PC-9 (cell line): ENCODE measurements around the gene ZNF423.

Source experiments
- EZH2 ChIP-seq: fragments of 200-600 bp; sonication (generic); IDR thresholded peaks from 2 replicates; pipeline ENCODE4 v1.8.0; 2017; ENCODE audit warnings: antibody characterized with exemption, low read depth
- TF ChIP-seq, protein P1 (sequence below): fragments of 200-600 bp; sonication (generic); conservative IDR thresholded peaks from 2 replicates; pipeline ENCODE4 v1.6.1; 2017; ENCODE audit warnings: mixed run types, antibody characterized with exemption, mild to moderate bottlenecking, moderate library complexity

DNA sequence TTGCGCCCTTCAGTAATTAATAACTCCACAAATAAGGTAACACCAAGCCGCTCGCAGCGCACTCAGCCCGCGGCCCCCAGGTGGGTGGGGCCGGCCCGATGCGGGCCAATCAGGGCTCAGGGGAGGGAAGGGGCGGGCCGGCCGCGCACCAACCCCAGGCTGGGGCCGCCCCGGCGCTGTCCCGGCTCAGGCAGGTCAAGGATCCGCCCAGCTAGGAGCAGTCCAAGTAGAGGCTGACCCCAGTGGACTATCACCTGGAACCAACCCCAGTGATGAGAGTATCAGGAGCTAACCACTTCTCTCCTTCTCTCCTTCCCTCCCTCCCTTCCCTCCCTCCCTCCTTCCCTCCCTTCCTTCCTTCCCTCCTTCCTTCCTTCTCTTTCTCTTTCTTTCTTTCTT, 371.5 kb downstream of the ZNF423 start:
- no peak for TF ChIP-seq EZH2
- TF ChIP-seq, protein P1, sequence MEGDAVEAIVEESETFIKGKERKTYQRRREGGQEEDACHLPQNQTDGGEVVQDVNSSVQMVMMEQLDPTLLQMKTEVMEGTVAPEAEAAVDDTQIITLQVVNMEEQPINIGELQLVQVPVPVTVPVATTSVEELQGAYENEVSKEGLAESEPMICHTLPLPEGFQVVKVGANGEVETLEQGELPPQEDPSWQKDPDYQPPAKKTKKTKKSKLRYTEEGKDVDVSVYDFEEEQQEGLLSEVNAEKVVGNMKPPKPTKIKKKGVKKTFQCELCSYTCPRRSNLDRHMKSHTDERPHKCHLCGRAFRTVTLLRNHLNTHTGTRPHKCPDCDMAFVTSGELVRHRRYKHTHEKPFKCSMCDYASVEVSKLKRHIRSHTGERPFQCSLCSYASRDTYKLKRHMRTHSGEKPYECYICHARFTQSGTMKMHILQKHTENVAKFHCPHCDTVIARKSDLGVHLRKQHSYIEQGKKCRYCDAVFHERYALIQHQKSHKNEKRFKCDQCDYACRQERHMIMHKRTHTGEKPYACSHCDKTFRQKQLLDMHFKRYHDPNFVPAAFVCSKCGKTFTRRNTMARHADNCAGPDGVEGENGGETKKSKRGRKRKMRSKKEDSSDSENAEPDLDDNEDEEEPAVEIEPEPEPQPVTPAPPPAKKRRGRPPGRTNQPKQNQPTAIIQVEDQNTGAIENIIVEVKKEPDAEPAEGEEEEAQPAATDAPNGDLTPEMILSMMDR: no peak
